Peyer's patch (tissue), 4 donors: ENCODE results near the gene TBX10.

Source experiments
- POLR2A ChIP-seq, 2 donors: fragments of 450-650 bp; IDR thresholded peaks; one replicate each; pipeline ENCODE4 v1.5.1; 2017; ENCODE audit warnings: antibody characterized with exemption in 2 of 2, mild to moderate bottlenecking in 2 of 2, moderate library complexity in 2 of 2
- TF ChIP-seq, protein P1 (sequence below), 6 experiments: fragments of 450-650 bp in 4 of 6; fragments of 200-600 bp in 2 of 6; sonication (generic) in 1 of 6; IDR thresholded peaks; one replicate each; pipeline ENCODE4 v1.5.1; 2017 to 2019; ENCODE audit warnings: antibody characterized with exemption in 6 of 6, mild to moderate bottlenecking in 3 of 6, moderate library complexity in 1 of 6

DNA sequence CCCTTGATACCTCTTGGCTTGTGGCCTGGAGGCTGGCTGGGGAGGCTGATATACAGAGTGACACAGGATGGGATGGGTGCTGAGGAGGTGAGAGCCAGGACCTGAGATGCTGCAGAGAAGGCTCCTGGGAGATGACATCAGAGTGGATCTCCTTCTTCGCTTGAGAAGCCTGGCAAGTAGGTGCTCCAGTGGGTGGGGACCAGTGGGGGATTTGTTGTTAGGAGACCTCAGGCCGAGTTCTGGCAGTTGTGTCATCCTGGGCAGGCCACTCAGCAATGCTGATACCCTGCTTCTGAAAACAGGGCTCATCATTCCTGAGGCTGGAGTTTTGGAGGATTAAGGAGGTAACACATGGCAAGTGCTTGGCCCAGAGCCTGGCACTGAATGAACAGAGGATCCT is 34.7 kb downstream of the TBX10 start:
- TF ChIP-seq, protein P1, sequence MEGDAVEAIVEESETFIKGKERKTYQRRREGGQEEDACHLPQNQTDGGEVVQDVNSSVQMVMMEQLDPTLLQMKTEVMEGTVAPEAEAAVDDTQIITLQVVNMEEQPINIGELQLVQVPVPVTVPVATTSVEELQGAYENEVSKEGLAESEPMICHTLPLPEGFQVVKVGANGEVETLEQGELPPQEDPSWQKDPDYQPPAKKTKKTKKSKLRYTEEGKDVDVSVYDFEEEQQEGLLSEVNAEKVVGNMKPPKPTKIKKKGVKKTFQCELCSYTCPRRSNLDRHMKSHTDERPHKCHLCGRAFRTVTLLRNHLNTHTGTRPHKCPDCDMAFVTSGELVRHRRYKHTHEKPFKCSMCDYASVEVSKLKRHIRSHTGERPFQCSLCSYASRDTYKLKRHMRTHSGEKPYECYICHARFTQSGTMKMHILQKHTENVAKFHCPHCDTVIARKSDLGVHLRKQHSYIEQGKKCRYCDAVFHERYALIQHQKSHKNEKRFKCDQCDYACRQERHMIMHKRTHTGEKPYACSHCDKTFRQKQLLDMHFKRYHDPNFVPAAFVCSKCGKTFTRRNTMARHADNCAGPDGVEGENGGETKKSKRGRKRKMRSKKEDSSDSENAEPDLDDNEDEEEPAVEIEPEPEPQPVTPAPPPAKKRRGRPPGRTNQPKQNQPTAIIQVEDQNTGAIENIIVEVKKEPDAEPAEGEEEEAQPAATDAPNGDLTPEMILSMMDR (IDR thresholded peaks at IDR 0.05), result no peak
- no peak for TF ChIP-seq POLR2A (IDR thresholded peaks at IDR 0.05)
